Kidney (tissue), 14 donors: ENCODE results near the gene CDK2. TPM values are rescaled to one million over a fixed set of nuclear protein-coding genes. Genes with fewer than 3 reads are reported as not detected.
A peak's percentile ranks its signal among the peaks of the same experiment; 100 is the strongest.

Experiments used
- DNase-seq, 5 donors: peaks; one replicate each; pipeline ENCODE4 v3.0.0-alpha.2; 2013 to 2020
- FAIRE-seq: peaks from 2 replicates; lab custom pipeline; 2012; peaks lifted over from hg19 to GRCh38; lab: Jason Lieb, UNC
- H3K27ac ChIP-seq, 2 donors: one replicate each; pipeline ENCODE4 v1.7.0; 2013; ENCODE audit warnings: low read depth in 2 of 2, low read length in 2 of 2, inconsistent platforms in 1 of 2
- H3K27me3 ChIP-seq: one replicate; pipeline ENCODE4 v1.7.1; 2013; ENCODE audit warnings: low read length, inconsistent platforms; ENCODE audit not compliant: control insufficient read depth, insufficient read depth
- H3K36me3 ChIP-seq, 3 donors: one replicate each; pipeline versions ENCODE4 v1.7.0 to v1.7.1; 2013; ENCODE audit warnings: low read length in 3 of 3, control low read depth in 1 of 3, inconsistent platforms in 1 of 3; ENCODE audit not compliant: insufficient read depth in 3 of 3, control insufficient read depth in 2 of 3
- H3K4me1 ChIP-seq, 3 donors: one replicate each; pipeline versions ENCODE4 v1.7.0 to v1.7.1; 2013; ENCODE audit warnings: low read length in 3 of 3, inconsistent platforms in 1 of 3, low read depth in 1 of 3; ENCODE audit not compliant: control insufficient read depth in 2 of 3, insufficient read depth in 2 of 3
- H3K4me3 ChIP-seq, 3 donors: one replicate each; pipeline versions ENCODE4 v1.7.0 to v1.8.1; 2013; ENCODE audit warnings: low read length in 3 of 3, control low read depth in 1 of 3, inconsistent platforms in 1 of 3
- H3K9ac ChIP-seq, 3 donors: one replicate each; pipeline versions ENCODE4 v1.7.0 to v1.7.1; 2013; ENCODE audit warnings: low read length in 3 of 3, control low read depth in 1 of 3, inconsistent platforms in 1 of 3
- H3K9me3 ChIP-seq, 3 donors: one replicate each; pipeline versions ENCODE4 v1.7.0 to v1.7.1; 2013; ENCODE audit warnings: low read length in 3 of 3, control low read depth in 1 of 3, inconsistent platforms in 1 of 3; ENCODE audit not compliant: control insufficient read depth in 2 of 3, insufficient read depth in 1 of 3
- intact Hi-C: fragments of 100-400 bp; cut with DNase I; formaldehyde crosslinking; loops from one replicate; pipeline ENCODE4 v1.11.1; 2022
- polyA plus RNA-seq: library from polyadenylated mRNA; stranded (reverse); fragments of 350-450 nt; fragmentation: Illumina TruSeq; extraction: RNeasy Lipid Tissue Mini Kit (QIAGEN cat#74804); gene quantifications from one replicate; pipeline ENCODE4 v1.2.3, GENCODE V29; 2014; ENCODE audit warnings: low read depth, low replicate concordance; ENCODE audit not compliant: insufficient read depth
- total RNA-seq: library from RNA; stranded (reverse); fragmentation: NEBNext Ultra II Directional; extraction: Animal tissue kit (Norgen Biotek cat#: 25700); gene quantifications from one replicate; pipeline ENCODE4 v1.2.1, GENCODE V29; 2021
- TF ChIP-seq, protein P1 (sequence below): IDR thresholded peaks from 3 replicates; pipeline ENCODE4 v1.5.1; 2012; ENCODE audit warnings: mild to moderate bottlenecking, moderate library complexity, borderline replicate concordance; ENCODE audit not compliant: insufficient read depth; ENCODE audit errors: extremely low read depth
- donor health status: control.
- donor health status: control.
- donor health status: control.
- donor health status: control.
- donor health status: control.
- donor health status: DM: yes; HTN: yes; CAD: no.
- donor health status: Normal renal cell carcinoma (clear cell type).

The CDK2 gene
- total and polyA plus RNA-seq, 2 donors from 2014 or later, result 7.6 to 23.2 TPM

DNA sequence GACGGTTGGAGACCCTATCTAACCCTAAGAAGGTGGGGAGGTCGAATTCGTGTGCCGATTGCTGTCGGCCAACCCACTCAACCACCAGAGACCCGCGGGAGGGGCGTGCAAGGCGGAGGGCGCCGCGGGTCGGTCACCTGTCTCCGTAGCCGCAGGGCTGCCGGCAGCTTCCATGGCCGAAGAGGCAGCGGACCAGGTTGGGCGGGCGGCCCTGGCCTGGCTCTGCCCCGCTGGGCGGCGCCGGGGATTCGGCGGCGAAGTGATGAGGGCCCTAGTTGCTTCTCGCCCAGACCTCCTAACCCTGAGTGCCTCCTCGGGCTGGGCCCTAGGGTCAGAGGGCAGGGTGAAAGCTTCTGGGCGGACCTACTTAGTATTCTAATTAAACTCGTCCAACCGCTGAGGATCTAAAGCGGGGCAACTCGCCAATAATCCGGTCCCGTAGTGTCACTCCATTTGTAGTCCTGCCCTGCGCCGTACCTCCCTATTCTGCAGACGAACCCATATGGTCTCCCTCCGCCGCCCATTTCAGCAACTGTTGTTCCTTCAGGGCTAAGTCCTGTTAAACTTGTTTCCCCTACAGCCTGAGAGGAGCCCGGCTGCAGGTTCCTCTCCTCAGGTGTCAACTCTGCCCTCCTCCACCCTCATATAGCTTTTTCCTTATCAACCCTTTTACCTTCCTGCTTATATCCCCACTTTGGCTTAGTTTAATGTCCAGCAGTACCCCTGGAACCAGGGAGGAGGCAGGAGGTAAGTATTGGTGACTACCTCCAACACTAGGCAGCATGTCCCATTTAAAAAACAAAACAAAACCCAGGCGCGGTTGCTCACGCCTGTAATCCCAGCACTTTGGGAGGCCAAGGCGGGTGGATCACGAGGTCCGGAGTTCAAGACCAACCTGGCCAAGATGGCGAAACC lies 38.8 kb upstream of the CDK2 start, which contains the start of gene PYM1:
Gene PYM1 (minus strand): TSS at position 307 of the 915 bp plus-strand sequence. CDS start 133 bp downstream, at position 174.
- H3K36me3 ChIP-seq, result peaks cover 0 to 2% (median 0%) of the 10 kb centered on the region in 3 donors
- intact Hi-C loops, result no loop called here
- TF ChIP-seq, protein P1, sequence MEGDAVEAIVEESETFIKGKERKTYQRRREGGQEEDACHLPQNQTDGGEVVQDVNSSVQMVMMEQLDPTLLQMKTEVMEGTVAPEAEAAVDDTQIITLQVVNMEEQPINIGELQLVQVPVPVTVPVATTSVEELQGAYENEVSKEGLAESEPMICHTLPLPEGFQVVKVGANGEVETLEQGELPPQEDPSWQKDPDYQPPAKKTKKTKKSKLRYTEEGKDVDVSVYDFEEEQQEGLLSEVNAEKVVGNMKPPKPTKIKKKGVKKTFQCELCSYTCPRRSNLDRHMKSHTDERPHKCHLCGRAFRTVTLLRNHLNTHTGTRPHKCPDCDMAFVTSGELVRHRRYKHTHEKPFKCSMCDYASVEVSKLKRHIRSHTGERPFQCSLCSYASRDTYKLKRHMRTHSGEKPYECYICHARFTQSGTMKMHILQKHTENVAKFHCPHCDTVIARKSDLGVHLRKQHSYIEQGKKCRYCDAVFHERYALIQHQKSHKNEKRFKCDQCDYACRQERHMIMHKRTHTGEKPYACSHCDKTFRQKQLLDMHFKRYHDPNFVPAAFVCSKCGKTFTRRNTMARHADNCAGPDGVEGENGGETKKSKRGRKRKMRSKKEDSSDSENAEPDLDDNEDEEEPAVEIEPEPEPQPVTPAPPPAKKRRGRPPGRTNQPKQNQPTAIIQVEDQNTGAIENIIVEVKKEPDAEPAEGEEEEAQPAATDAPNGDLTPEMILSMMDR, result peak; percentile 2
- FAIRE-seq (no peak), DNase-seq (peak; percentile 62 to 92 (median 84))
- H3K9ac ChIP-seq, result peak within 1 kb of the TSS; percentile 83 to 100 (median 91)
- no peaks in the 10 kb centered on the region for H3K27me3 ChIP-seq
- H3K4me3 ChIP-seq, result peak within 1 kb of the TSS; percentile 88 to 99 (median 89)
- peak within 1 kb of the TSS; percentile 94 to 98 for H3K27ac ChIP-seq
- peaks cover 0 to 17% (median 3%) of the 10 kb centered on the region in 3 donors for H3K4me1 ChIP-seq
- H3K9me3 ChIP-seq, result no peaks in the 10 kb centered on the region

DNA sequence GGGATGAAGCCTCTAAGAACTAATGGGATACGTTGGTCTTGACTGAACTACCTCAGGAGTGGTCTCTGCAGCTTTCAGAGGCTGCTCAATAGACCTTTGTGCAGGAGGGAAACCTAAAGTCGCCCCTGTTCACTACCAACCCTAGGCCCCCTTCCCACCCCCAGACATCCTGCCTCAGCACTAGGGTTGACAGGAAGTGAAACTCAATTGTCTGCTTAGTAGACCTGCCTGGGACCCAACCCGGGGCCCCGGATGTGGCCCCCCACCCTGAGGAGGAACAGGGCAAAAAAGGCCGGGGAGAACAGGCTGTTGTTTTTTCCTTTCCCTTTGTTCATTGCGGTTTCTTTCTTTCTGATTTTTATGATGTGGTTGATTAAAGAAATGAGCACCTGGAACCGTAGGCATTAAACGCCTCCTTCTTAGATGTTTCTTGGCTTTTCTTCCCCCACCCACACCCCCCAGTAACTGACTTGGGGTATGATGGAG lies 37.3 kb upstream of the CDK2 start:
- intact Hi-C loops, result no loop called here
- H3K27ac ChIP-seq, result no peak overlapping the region
- TF ChIP-seq, protein P1, result no peak
- no peak overlapping the region for H3K4me3 ChIP-seq
- peaks cover 0 to 19% (median 3%) of the 10 kb centered on the region in 3 donors for H3K4me1 ChIP-seq
- no peaks in the 10 kb centered on the region for H3K36me3 ChIP-seq
- no peak overlapping the region for H3K9ac ChIP-seq
- DNase-seq (peak in 1 of 5 donors; percentile 86), FAIRE-seq (no peak)
- H3K27me3 ChIP-seq, result peaks cover 4% of the 10 kb centered on the region
- no peaks in the 10 kb centered on the region for H3K9me3 ChIP-seq

DNA sequence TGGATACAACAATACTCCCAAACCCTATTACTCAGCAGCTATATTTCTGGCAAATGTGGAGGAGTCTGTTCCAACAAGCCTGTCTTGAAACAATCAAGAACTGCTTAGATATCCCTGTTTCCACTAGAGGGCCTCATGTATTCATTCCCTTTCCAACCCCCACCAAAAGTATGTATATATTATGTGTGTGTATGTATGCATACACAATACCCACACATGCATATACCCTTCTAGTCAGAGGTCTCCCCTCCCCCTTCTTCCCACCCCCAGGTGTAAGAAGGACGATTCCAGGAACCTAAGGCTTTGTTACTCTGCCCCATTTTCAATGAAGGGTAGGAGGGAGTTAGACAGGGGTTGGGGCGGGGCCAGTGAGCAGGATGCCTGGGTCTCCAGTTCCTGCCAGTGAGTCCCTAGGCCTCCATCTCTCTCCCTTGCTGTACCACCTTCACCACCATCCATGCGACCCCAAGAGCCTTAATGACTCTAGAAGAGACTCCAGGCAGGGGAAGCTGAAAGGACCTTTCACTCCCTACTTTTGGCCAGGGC lies 35.8 kb upstream of the CDK2 start, which contains the start of gene DGKA:
Gene DGKA (plus strand): TSS at position 392 of the 546 bp plus-strand sequence. CDS start 5,342 bp downstream, outside the sequence.
- H3K4me1 ChIP-seq, result peaks cover 0 to 18% (median 1%) of the 10 kb centered on the region in 3 donors
- DNase-seq (peak; percentile 16 to 83 (median 66)), FAIRE-seq (no peak)
- intact Hi-C loops, result no loop called here
- H3K27ac ChIP-seq, result peak within 1 kb of the TSS; percentile 8 to 33
- TF ChIP-seq, protein P1, result peak; percentile 31
- H3K9ac ChIP-seq, result peak within 1 kb of the TSS; percentile 12 to 83 (median 26)
- peak within 1 kb of the TSS; percentile 57 to 71 (median 62) for H3K4me3 ChIP-seq
- H3K27me3 ChIP-seq, result peaks cover 8% of the 10 kb centered on the region
- no peaks in the 10 kb centered on the region for H3K36me3 ChIP-seq
- no peaks in the 10 kb centered on the region for H3K9me3 ChIP-seq
